ENCODE results near the gene ADAT3. TPM values are rescaled to one million over a fixed set of nuclear protein-coding genes. Genes with fewer than 3 reads are reported as not detected.

The ADAT3 gene
- total RNA-seq, 1 donor from 2014 or later = 5.7 TPM

- Histone ChIP-seq H3K4me3 (ENCODE audit: insufficient read depth, low read depth, low read length) (no peak overlapping the region), H3K4me1 (ENCODE audit: insufficient read depth, low read length) (no peaks in the 10 kb centered on the region), H2AFZ (ENCODE audit: low read depth, low read length) (no peak overlapping the region), H3K27me3 (ENCODE audit: insufficient read depth, low read length) (no peaks in the 10 kb centered on the region), H3K4me2 (ENCODE audit: low read length) (no peak overlapping the region), H3K9me3 (ENCODE audit: insufficient read depth, low read depth, low read length) (peaks cover 9% of the 10 kb centered on the region), H3K36me3 (ENCODE audit: insufficient read depth, low read length) (no peaks in the 10 kb centered on the region), H3K9ac (ENCODE audit: low read length) (no peak overlapping the region), H3K27ac (ENCODE audit: low read depth, low read length) (no peak overlapping the region), H3K79me2 (ENCODE audit: insufficient read depth, low read length) (no peaks in the 10 kb centered on the region), H4K20me1 (ENCODE audit: insufficient read depth, low read length) (no peaks in the 10 kb centered on the region)
- FAIRE-seq (no peak), DNase-seq (ENCODE audit: low read depth) (no peak)
- Mint-ChIP-seq H3K9me3 (ENCODE audit: unreplicated experiment) (peaks cover 7% of the 10 kb centered on the region), H3K4me1 (ENCODE audit: low read depth, unreplicated experiment) (peaks cover 2% of the 10 kb centered on the region), H3K4me3 (ENCODE audit: unreplicated experiment) (no peak overlapping the region), H3K36me3 (ENCODE audit: low read depth, unreplicated experiment) (peaks cover 6% of the 10 kb centered on the region), H3K27me3 (ENCODE audit: low read depth, unreplicated experiment) (peaks cover 3% of the 10 kb centered on the region), H3K27ac (ENCODE audit: unreplicated experiment) (no peak overlapping the region)
- TF ChIP-seq CTCF (IDR thresholded peaks at IDR 0.05; ENCODE audit: insufficient read depth, low read depth, low read length) (no peak), EZH2 (IDR thresholded peaks at IDR 0.05; ENCODE audit: insufficient read depth, low read length) (no peak)
Observed at GRCh38 chr19:1933942-1934341, 28.7 kb downstream of the ADAT3 start.

GRCh38 chr19:1935484-1936208, 30.4 kb downstream of the ADAT3 start:
- Histone ChIP-seq H3K79me2 (ENCODE audit: insufficient read depth, low read length) (no peaks in the 10 kb centered on the region), H3K4me3 (ENCODE audit: insufficient read depth, low read depth, low read length) (no peak overlapping the region), H3K9me3 (ENCODE audit: insufficient read depth, low read depth, low read length) (peaks cover 9% of the 10 kb centered on the region), H3K4me1 (ENCODE audit: insufficient read depth, low read length) (peaks cover 11% of the 10 kb centered on the region), H4K20me1 (ENCODE audit: insufficient read depth, low read length) (no peaks in the 10 kb centered on the region), H3K27ac (ENCODE audit: low read depth, low read length) (no peak overlapping the region), H3K27me3 (ENCODE audit: insufficient read depth, low read length) (no peaks in the 10 kb centered on the region), H2AFZ (ENCODE audit: low read depth, low read length) (no peak overlapping the region), H3K4me2 (ENCODE audit: low read length) (no peak overlapping the region), H3K36me3 (ENCODE audit: insufficient read depth, low read length) (no peaks in the 10 kb centered on the region), H3K9ac (ENCODE audit: low read length) (no peak overlapping the region)
- Mint-ChIP-seq H3K27ac (ENCODE audit: unreplicated experiment) (no peak overlapping the region), H3K4me3 (ENCODE audit: unreplicated experiment) (no peak overlapping the region), H3K9me3 (ENCODE audit: unreplicated experiment) (peaks cover 7% of the 10 kb centered on the region), H3K27me3 (ENCODE audit: low read depth, unreplicated experiment) (peaks cover 3% of the 10 kb centered on the region), H3K4me1 (ENCODE audit: low read depth, unreplicated experiment) (peaks cover 6% of the 10 kb centered on the region), H3K36me3 (ENCODE audit: low read depth, unreplicated experiment) (peaks cover 6% of the 10 kb centered on the region)
- FAIRE-seq (no peak), DNase-seq (ENCODE audit: low read depth) (peak; percentile 36)
- no peak for TF ChIP-seq CTCF (IDR thresholded peaks at IDR 0.05; ENCODE audit: insufficient read depth, low read depth, low read length)
- TF ChIP-seq EZH2 (IDR thresholded peaks at IDR 0.05; ENCODE audit: insufficient read depth, low read length) = no peak

- Mint-ChIP-seq H3K4me3 (ENCODE audit: unreplicated experiment) (no peak overlapping the region), H3K27me3 (ENCODE audit: low read depth, unreplicated experiment) (peaks cover 3% of the 10 kb centered on the region), H3K27ac (ENCODE audit: unreplicated experiment) (no peak overlapping the region), H3K36me3 (ENCODE audit: low read depth, unreplicated experiment) (peaks cover 6% of the 10 kb centered on the region), H3K9me3 (ENCODE audit: unreplicated experiment) (peaks cover 7% of the 10 kb centered on the region), H3K4me1 (ENCODE audit: low read depth, unreplicated experiment) (peaks cover 6% of the 10 kb centered on the region)
- FAIRE-seq (no peak), DNase-seq (ENCODE audit: low read depth) (no peak)
- H3K36me3 ChIP-seq (ENCODE audit: insufficient read depth, low read length) = no peaks in the 10 kb centered on the region
- no peak overlapping the region for H3K4me3 ChIP-seq (ENCODE audit: insufficient read depth, low read depth, low read length)
- no peak overlapping the region for H3K27ac ChIP-seq (ENCODE audit: low read depth, low read length)
- TF ChIP-seq EZH2 (IDR thresholded peaks at IDR 0.05; ENCODE audit: insufficient read depth, low read length) (no peak), CTCF (IDR thresholded peaks at IDR 0.05; ENCODE audit: insufficient read depth, low read depth, low read length) (no peak)
- peaks cover 11% of the 10 kb centered on the region for H3K4me1 ChIP-seq (ENCODE audit: insufficient read depth, low read length)
- H3K9ac ChIP-seq (ENCODE audit: low read length) = no peak overlapping the region
- peaks cover under 1% of the 10 kb centered on the region for H3K79me2 ChIP-seq (ENCODE audit: insufficient read depth, low read length)
- no peak overlapping the region for H2AFZ ChIP-seq (ENCODE audit: low read depth, low read length)
- peaks cover 9% of the 10 kb centered on the region for H3K9me3 ChIP-seq (ENCODE audit: insufficient read depth, low read depth, low read length)
- H4K20me1 ChIP-seq (ENCODE audit: insufficient read depth, low read length) = no peaks in the 10 kb centered on the region
- no peak overlapping the region for H3K4me2 ChIP-seq (ENCODE audit: low read length)
- no peaks in the 10 kb centered on the region for H3K27me3 ChIP-seq (ENCODE audit: insufficient read depth, low read length)
Observed at GRCh38 chr19:1936430-1936829, 31.2 kb downstream of the ADAT3 start.
